ENCODE results near the gene ATG12. TPM values are rescaled to one million over a fixed set of nuclear protein-coding genes. Genes with fewer than 3 reads are reported as not detected.

Gene ATG12
- total RNA-seq, 1 donor from 2014 or later: 67.3 TPM

- H3K9me3 Mint-ChIP-seq (ENCODE audit: unreplicated experiment): peaks cover 2% of the 10 kb centered on the region
- no peak for TF ChIP-seq CTCF (IDR thresholded peaks at IDR 0.05; ENCODE audit: partially characterized antibody, unreplicated experiment)
- DNase-seq: no peak
- no peak overlapping the region for H3K4me3 Mint-ChIP-seq (ENCODE audit: unreplicated experiment)
- peaks cover 2% of the 10 kb centered on the region for H3K27me3 Mint-ChIP-seq (ENCODE audit: unreplicated experiment)
- no peak overlapping the region for H3K27ac Mint-ChIP-seq (ENCODE audit: unreplicated experiment)
- no peaks in the 10 kb centered on the region for H3K36me3 Mint-ChIP-seq (ENCODE audit: unreplicated experiment)
- H3K4me1 Mint-ChIP-seq (ENCODE audit: low read depth, unreplicated experiment): peaks cover 6% of the 10 kb centered on the region
These were observed 40.2 kb downstream of the ATG12 start for GRCh38 chr5:115801152-115801551.

GRCh38 chr5:115800108-115800507 is 41.3 kb downstream of the ATG12 start:
- DNase-seq: no peak
- H3K4me3 Mint-ChIP-seq (ENCODE audit: unreplicated experiment): no peak overlapping the region
- H3K4me1 Mint-ChIP-seq (ENCODE audit: low read depth, unreplicated experiment): peaks cover 8% of the 10 kb centered on the region
- no peaks in the 10 kb centered on the region for H3K36me3 Mint-ChIP-seq (ENCODE audit: unreplicated experiment)
- H3K9me3 Mint-ChIP-seq (ENCODE audit: unreplicated experiment): peaks cover 2% of the 10 kb centered on the region
- TF ChIP-seq CTCF (IDR thresholded peaks at IDR 0.05; ENCODE audit: partially characterized antibody, unreplicated experiment): no peak
- H3K27ac Mint-ChIP-seq (ENCODE audit: unreplicated experiment): no peak overlapping the region
- peaks cover 2% of the 10 kb centered on the region for H3K27me3 Mint-ChIP-seq (ENCODE audit: unreplicated experiment)

GRCh38 chr5:115798252-115798651 is 43.1 kb downstream of the ATG12 start:
- H3K4me3 Mint-ChIP-seq (ENCODE audit: unreplicated experiment): no peak overlapping the region
- peaks cover 2% of the 10 kb centered on the region for H3K27me3 Mint-ChIP-seq (ENCODE audit: unreplicated experiment)

GRCh38 chr5:115796656-115797055 is 44.7 kb downstream of the ATG12 start:
- H3K27me3 Mint-ChIP-seq (ENCODE audit: unreplicated experiment): peaks cover 2% of the 10 kb centered on the region
- H3K36me3 Mint-ChIP-seq (ENCODE audit: unreplicated experiment): no peaks in the 10 kb centered on the region
- H3K27ac Mint-ChIP-seq (ENCODE audit: unreplicated experiment): no peak overlapping the region
- H3K4me3 Mint-ChIP-seq (ENCODE audit: unreplicated experiment): peak overlapping the region; percentile 79
- H3K9me3 Mint-ChIP-seq (ENCODE audit: unreplicated experiment): peaks cover 2% of the 10 kb centered on the region
- peaks cover 32% of the 10 kb centered on the region for H3K4me1 Mint-ChIP-seq (ENCODE audit: low read depth, unreplicated experiment)
- DNase-seq: no peak
- no peak for TF ChIP-seq CTCF (IDR thresholded peaks at IDR 0.05; ENCODE audit: partially characterized antibody, unreplicated experiment)

More at GRCh38 chr5:115798252-115798651, 43.1 kb downstream of the ATG12 start:
- DNase-seq: no peak
- Mint-ChIP-seq H3K9me3 (ENCODE audit: unreplicated experiment) (peaks cover 2% of the 10 kb centered on the region), H3K4me1 (ENCODE audit: low read depth, unreplicated experiment) (peaks cover 22% of the 10 kb centered on the region), H3K27ac (ENCODE audit: unreplicated experiment) (no peak overlapping the region), H3K36me3 (ENCODE audit: unreplicated experiment) (no peaks in the 10 kb centered on the region)
- no peak for TF ChIP-seq CTCF (IDR thresholded peaks at IDR 0.05; ENCODE audit: partially characterized antibody, unreplicated experiment)

GRCh38 chr5:115795700-115796099 is 45.7 kb downstream of the ATG12 start:
- H3K4me3 Mint-ChIP-seq (ENCODE audit: unreplicated experiment): peak overlapping the region; percentile 15
- no peaks in the 10 kb centered on the region for H3K36me3 Mint-ChIP-seq (ENCODE audit: unreplicated experiment)
- no peak overlapping the region for H3K27ac Mint-ChIP-seq (ENCODE audit: unreplicated experiment)
- peaks cover 2% of the 10 kb centered on the region for H3K27me3 Mint-ChIP-seq (ENCODE audit: unreplicated experiment)
- no peak for TF ChIP-seq CTCF (IDR thresholded peaks at IDR 0.05; ENCODE audit: partially characterized antibody, unreplicated experiment)
- no peak for DNase-seq
- peaks cover 32% of the 10 kb centered on the region for H3K4me1 Mint-ChIP-seq (ENCODE audit: low read depth, unreplicated experiment)
- peaks cover 2% of the 10 kb centered on the region for H3K9me3 Mint-ChIP-seq (ENCODE audit: unreplicated experiment)
